ENCODE results near the gene PRIMA1. TPM values are rescaled to one million over a fixed set of nuclear protein-coding genes. Genes with fewer than 3 reads are reported as not detected.

Gene PRIMA1
- total RNA-seq, 1 experiment from 2014 or later, result not detected

DNA sequence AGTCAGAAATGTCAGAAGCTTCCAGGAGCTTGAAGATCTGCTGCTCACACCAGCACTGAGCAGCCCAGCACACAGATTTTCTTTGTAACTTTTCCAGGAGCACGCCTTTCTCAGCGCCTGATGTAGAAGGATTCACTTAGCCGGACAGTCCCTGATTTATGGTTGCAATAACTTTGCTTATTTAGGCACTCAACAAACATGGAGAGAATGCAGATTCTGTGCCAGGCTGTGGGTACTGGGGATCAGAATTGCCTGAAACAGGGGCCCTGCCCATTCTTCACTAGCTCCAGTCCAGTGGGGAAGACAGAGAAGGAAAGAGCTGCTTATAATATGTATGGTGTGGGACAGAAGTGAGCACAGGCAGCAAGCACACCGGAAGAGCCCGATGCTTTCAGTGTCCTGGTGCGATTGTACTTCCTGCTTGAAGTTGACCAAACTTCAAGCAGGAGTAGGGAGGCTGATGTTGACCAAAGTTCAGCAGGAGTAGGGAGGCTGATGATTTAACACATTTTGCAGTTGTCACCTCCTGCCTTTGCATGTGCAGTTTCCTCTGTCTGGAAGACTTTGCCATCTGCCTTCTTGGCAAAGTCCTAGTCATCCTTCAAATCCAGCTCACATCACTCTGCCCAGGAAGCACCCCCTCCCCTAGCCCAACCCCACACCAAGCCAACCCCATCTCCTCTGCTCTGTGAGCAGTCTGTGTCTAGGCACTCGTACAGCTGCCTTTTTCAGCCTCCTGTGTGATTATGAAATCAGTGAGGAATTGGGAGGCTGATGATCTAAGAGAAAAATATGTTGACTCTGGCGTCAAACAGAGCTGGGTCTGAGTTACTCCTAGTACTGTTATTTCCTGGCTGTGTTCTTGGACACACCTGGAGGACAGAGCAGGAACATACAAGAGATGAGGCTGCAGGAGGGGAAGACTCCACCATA lies 12.0 kb upstream of the PRIMA1 start:
- Histone ChIP-seq H3K9ac (ENCODE audit: low read length) (no peak overlapping the region), H3K4me3 (ENCODE audit: low read length) (no peak overlapping the region), H3K27ac (ENCODE audit: low read length) (no peak overlapping the region), H4K20me1 (ENCODE audit: insufficient read depth, low read depth, low read length) (no peaks in the 10 kb centered on the region), H3K27me3 (ENCODE audit: low read length) (no peaks in the 10 kb centered on the region), H3K4me1 (ENCODE audit: low read length) (no peaks in the 10 kb centered on the region), H3K79me2 (ENCODE audit: low read length) (no peaks in the 10 kb centered on the region), H3K36me3 (ENCODE audit: insufficient read depth, low read length) (no peaks in the 10 kb centered on the region), H3K9me3 (ENCODE audit: low read length) (no peaks in the 10 kb centered on the region), H3K9me2 (replicated peaks; ENCODE audit: insufficient read depth, low read length) (no peaks in the 10 kb centered on the region), H2AFZ (ENCODE audit: low read length) (no peak overlapping the region), H3K4me2 (ENCODE audit: low read depth, low read length, poor library complexity, severe bottlenecking) (no peak overlapping the region)
- DNase-seq, result no peak

DNA sequence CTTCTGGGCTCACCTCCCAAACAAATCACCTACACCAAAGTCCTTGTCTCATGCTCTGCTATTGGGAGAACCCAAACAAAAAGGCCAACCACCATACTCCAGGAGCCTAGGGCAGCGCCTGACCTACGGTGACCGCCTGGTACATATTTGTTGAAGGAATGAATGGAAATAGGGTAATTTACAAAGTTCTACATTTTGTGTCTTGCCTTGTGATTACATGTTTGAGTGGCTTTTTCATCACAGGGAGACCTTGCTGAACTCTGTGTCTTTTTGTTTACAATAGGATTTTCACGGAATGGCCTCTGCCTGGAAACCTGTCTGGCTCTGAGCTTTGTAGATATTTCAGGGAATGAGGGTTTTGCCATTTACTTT lies 11.3 kb upstream of the PRIMA1 start:
- no peak for DNase-seq
- Histone ChIP-seq H3K4me3 (ENCODE audit: low read length) (no peak overlapping the region), H3K36me3 (ENCODE audit: insufficient read depth, low read length) (no peaks in the 10 kb centered on the region), H3K27me3 (ENCODE audit: low read length) (no peaks in the 10 kb centered on the region), H3K9me2 (replicated peaks; ENCODE audit: insufficient read depth, low read length) (no peaks in the 10 kb centered on the region), H3K9me3 (ENCODE audit: low read length) (no peaks in the 10 kb centered on the region), H3K4me1 (ENCODE audit: low read length) (no peaks in the 10 kb centered on the region), H4K20me1 (ENCODE audit: insufficient read depth, low read depth, low read length) (no peaks in the 10 kb centered on the region), H3K9ac (ENCODE audit: low read length) (no peak overlapping the region), H2AFZ (ENCODE audit: low read length) (no peak overlapping the region), H3K27ac (ENCODE audit: low read length) (no peak overlapping the region), H3K79me2 (ENCODE audit: low read length) (no peaks in the 10 kb centered on the region), H3K4me2 (ENCODE audit: low read depth, low read length, poor library complexity, severe bottlenecking) (no peak overlapping the region)

DNA sequence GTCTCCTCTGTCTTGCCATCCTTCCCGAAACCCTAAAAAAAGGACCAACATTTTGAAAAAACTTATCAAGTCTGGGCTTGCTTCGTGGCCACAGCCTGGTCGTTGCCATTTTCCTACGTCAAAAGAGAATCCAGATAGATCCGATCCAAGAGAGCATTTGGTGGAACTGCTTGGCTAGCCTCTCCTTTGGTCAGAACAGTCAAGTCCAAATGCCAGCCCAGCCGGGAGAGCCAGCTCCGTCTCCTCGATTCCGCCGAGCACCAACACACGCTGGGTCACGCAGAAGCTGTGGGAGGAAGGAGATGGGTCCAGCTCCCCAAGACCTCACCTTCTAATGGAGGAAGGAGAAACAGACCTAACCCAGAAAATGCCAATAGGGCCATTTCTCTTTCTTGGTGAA lies 9.3 kb upstream of the PRIMA1 start:
- no peak overlapping the region for H2AFZ ChIP-seq (ENCODE audit: low read length)
- no peaks in the 10 kb centered on the region for H3K27me3 ChIP-seq (ENCODE audit: low read length)
- H3K9me2 ChIP-seq (replicated peaks; ENCODE audit: insufficient read depth, low read length), result no peaks in the 10 kb centered on the region
- no peak overlapping the region for H3K4me2 ChIP-seq (ENCODE audit: low read depth, low read length, poor library complexity, severe bottlenecking)
- H4K20me1 ChIP-seq (ENCODE audit: insufficient read depth, low read depth, low read length), result no peaks in the 10 kb centered on the region
- H3K9ac ChIP-seq (ENCODE audit: low read length), result no peak overlapping the region
- no peaks in the 10 kb centered on the region for H3K9me3 ChIP-seq (ENCODE audit: low read length)
- H3K79me2 ChIP-seq (ENCODE audit: low read length), result no peaks in the 10 kb centered on the region
- no peak overlapping the region for H3K4me3 ChIP-seq (ENCODE audit: low read length)
- no peak for DNase-seq
- H3K4me1 ChIP-seq (ENCODE audit: low read length), result no peaks in the 10 kb centered on the region
- no peaks in the 10 kb centered on the region for H3K36me3 ChIP-seq (ENCODE audit: insufficient read depth, low read length)
- no peak overlapping the region for H3K27ac ChIP-seq (ENCODE audit: low read length)

DNA sequence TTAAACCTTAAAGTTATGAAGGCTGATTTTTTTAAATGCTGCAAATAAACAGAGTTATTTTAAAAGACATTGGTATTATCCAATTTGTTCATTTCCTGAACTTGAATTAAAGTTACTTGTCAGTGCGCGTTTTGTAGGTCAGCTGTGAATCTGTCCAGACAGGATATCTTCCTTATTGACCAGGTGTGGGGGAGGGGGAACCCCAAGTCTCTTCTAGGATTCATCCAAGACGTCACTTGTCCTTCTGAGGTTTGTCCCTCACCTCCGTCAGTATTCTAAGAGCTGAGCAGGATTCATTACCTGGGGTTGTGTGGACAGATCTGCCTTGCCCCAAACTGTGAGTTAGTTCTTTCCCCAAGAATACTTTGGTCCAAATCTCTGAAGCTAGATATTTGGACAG lies 8.8 kb upstream of the PRIMA1 start:
- no peak overlapping the region for H3K4me3 ChIP-seq (ENCODE audit: low read length)
- H3K27me3 ChIP-seq (ENCODE audit: low read length), result no peaks in the 10 kb centered on the region
- no peaks in the 10 kb centered on the region for H3K4me1 ChIP-seq (ENCODE audit: low read length)
- H3K79me2 ChIP-seq (ENCODE audit: low read length), result no peaks in the 10 kb centered on the region
- no peaks in the 10 kb centered on the region for H4K20me1 ChIP-seq (ENCODE audit: insufficient read depth, low read depth, low read length)
- no peak for DNase-seq
- no peak overlapping the region for H3K9ac ChIP-seq (ENCODE audit: low read length)
- H2AFZ ChIP-seq (ENCODE audit: low read length), result no peak overlapping the region
- H3K4me2 ChIP-seq (ENCODE audit: low read depth, low read length, poor library complexity, severe bottlenecking), result no peak overlapping the region
- H3K27ac ChIP-seq (ENCODE audit: low read length), result no peak overlapping the region
- H3K36me3 ChIP-seq (ENCODE audit: insufficient read depth, low read length), result no peaks in the 10 kb centered on the region
- no peaks in the 10 kb centered on the region for H3K9me3 ChIP-seq (ENCODE audit: low read length)
- H3K9me2 ChIP-seq (replicated peaks; ENCODE audit: insufficient read depth, low read length), result no peaks in the 10 kb centered on the region

DNA sequence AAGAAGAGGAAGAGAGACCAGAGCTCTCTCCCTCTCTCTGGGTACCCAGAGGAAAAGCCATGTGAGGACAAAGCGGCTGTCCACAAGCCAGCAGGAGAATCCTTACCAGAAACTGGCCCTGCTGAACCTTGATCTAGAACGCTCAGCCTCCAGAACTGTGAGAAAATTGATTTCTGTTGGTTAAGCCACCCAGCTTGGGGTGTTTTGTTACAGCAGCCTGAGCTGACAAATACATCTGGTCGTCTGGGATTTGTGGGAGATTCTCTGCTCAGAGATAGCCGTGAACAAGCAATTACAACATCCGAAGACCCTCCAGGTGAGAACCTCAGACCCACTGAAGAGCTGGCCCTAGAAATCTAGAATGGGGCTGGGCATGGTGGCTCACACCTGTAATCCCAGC lies 6.5 kb upstream of the PRIMA1 start:
- Histone ChIP-seq H3K36me3 (ENCODE audit: insufficient read depth, low read length) (no peaks in the 10 kb centered on the region), H3K27ac (ENCODE audit: low read length) (no peak overlapping the region), H3K9me2 (replicated peaks; ENCODE audit: insufficient read depth, low read length) (no peaks in the 10 kb centered on the region), H3K4me3 (ENCODE audit: low read length) (no peak overlapping the region), H3K9ac (ENCODE audit: low read length) (no peak overlapping the region), H4K20me1 (ENCODE audit: insufficient read depth, low read depth, low read length) (no peaks in the 10 kb centered on the region), H3K4me2 (ENCODE audit: low read depth, low read length, poor library complexity, severe bottlenecking) (no peak overlapping the region), H3K9me3 (ENCODE audit: low read length) (no peaks in the 10 kb centered on the region), H3K4me1 (ENCODE audit: low read length) (no peaks in the 10 kb centered on the region), H2AFZ (ENCODE audit: low read length) (no peak overlapping the region), H3K79me2 (ENCODE audit: low read length) (no peaks in the 10 kb centered on the region), H3K27me3 (ENCODE audit: low read length) (no peaks in the 10 kb centered on the region)
- no peak for DNase-seq

DNA sequence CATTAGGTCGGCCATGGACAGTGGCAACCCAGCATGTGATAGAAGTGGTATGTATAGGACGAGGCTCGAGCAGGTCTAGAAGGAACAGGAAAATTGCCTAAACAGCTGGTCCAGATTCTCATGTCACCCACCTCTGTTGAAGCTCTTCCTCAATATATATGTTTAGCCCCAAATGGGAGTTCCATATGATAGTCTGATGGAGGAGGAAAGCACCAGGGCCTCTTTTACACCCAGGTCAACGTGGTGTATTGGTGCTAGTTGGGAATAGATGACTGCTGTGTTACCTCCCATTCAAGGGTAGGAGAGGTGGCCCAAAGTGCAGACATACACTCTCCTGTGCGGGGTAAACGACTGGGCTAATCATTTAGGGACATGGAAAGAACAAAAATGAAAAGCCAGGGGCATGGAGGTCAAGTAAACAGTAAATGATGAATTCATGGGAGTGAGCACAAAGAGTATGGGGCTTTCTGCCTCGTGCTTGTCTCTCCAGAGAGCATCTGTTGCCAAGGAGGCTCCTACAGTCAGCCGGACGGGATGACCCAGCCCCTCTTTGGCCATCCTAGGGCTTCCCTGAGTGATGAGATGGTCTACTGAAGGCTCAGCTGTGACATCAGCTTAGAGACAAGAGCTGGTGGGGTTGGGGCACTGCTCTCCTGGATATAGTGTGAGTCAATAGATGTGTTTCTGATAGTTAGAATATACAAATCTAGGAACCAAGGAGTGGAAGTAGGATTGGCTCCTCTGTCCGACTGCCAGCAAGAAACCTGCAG lies 5.5 kb upstream of the PRIMA1 start:
- H3K36me3 ChIP-seq (ENCODE audit: insufficient read depth, low read length), result no peaks in the 10 kb centered on the region
- H3K79me2 ChIP-seq (ENCODE audit: low read length), result no peaks in the 10 kb centered on the region
- H2AFZ ChIP-seq (ENCODE audit: low read length), result no peak overlapping the region
- H3K27ac ChIP-seq (ENCODE audit: low read length), result no peak overlapping the region
- no peaks in the 10 kb centered on the region for H4K20me1 ChIP-seq (ENCODE audit: insufficient read depth, low read depth, low read length)
- no peaks in the 10 kb centered on the region for H3K9me3 ChIP-seq (ENCODE audit: low read length)
- no peak for DNase-seq
- no peak overlapping the region for H3K4me3 ChIP-seq (ENCODE audit: low read length)
- H3K9ac ChIP-seq (ENCODE audit: low read length), result no peak overlapping the region
- no peaks in the 10 kb centered on the region for H3K9me2 ChIP-seq (replicated peaks; ENCODE audit: insufficient read depth, low read length)
- no peaks in the 10 kb centered on the region for H3K27me3 ChIP-seq (ENCODE audit: low read length)
- H3K4me2 ChIP-seq (ENCODE audit: low read depth, low read length, poor library complexity, severe bottlenecking), result no peak overlapping the region
- no peaks in the 10 kb centered on the region for H3K4me1 ChIP-seq (ENCODE audit: low read length)

DNA sequence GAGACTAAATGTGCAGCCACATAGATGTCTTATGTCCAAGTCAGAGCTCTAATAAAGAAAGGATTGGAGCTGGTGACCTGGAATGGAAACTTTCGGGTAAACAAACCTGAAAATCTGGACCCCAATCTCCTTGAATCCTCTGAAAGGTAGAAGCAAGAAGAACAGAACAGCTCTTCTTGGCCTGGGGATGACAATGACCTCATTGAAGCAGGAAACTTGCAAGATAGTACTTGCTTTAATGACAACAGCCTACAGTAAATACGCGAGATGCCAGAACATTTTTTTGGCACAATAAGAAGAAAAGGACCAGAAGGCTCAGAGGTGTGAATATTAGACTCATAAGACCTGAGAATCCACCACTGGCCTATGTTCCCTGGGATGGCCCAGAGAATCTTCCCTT lies 4.1 kb upstream of the PRIMA1 start:
- no peak overlapping the region for H3K4me2 ChIP-seq (ENCODE audit: low read depth, low read length, poor library complexity, severe bottlenecking)
- H3K9me3 ChIP-seq (ENCODE audit: low read length), result no peaks in the 10 kb centered on the region
- no peak overlapping the region for H2AFZ ChIP-seq (ENCODE audit: low read length)
- no peaks in the 10 kb centered on the region for H4K20me1 ChIP-seq (ENCODE audit: insufficient read depth, low read depth, low read length)
- H3K36me3 ChIP-seq (ENCODE audit: insufficient read depth, low read length), result no peaks in the 10 kb centered on the region
- H3K27me3 ChIP-seq (ENCODE audit: low read length), result no peaks in the 10 kb centered on the region
- no peaks in the 10 kb centered on the region for H3K9me2 ChIP-seq (replicated peaks; ENCODE audit: insufficient read depth, low read length)
- no peak overlapping the region for H3K27ac ChIP-seq (ENCODE audit: low read length)
- no peak for DNase-seq
- H3K4me1 ChIP-seq (ENCODE audit: low read length), result no peaks in the 10 kb centered on the region
- H3K4me3 ChIP-seq (ENCODE audit: low read length), result no peak overlapping the region
- H3K9ac ChIP-seq (ENCODE audit: low read length), result no peak overlapping the region
- H3K79me2 ChIP-seq (ENCODE audit: low read length), result no peaks in the 10 kb centered on the region

DNA sequence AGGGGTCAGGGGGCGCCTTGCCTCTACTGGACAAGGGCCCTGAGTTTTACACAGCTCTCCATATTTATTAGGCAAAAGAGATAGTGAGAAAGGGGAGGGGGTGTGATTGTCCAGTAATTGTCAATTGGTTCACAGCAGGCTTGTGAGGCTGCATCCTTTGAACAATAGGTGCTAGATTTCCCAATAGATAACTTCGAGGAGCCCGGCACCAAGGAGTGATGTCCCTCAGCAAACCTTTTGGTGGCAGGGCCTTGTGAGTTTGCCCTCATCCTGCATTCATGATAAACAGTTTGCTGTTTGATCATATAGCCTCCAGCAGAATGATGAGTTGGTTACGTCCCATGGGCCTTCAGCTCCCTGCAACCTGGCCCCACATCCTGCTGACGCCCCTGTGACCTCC lies 2.7 kb upstream of the PRIMA1 start:
- H3K79me2 ChIP-seq (ENCODE audit: low read length), result no peaks in the 10 kb centered on the region
- H3K4me3 ChIP-seq (ENCODE audit: low read length), result no peak overlapping the region
- no peaks in the 10 kb centered on the region for H3K4me1 ChIP-seq (ENCODE audit: low read length)
- no peaks in the 10 kb centered on the region for H4K20me1 ChIP-seq (ENCODE audit: insufficient read depth, low read depth, low read length)
- H3K27ac ChIP-seq (ENCODE audit: low read length), result no peak overlapping the region
- H3K36me3 ChIP-seq (ENCODE audit: insufficient read depth, low read length), result no peaks in the 10 kb centered on the region
- no peak overlapping the region for H2AFZ ChIP-seq (ENCODE audit: low read length)
- DNase-seq, result no peak
- no peaks in the 10 kb centered on the region for H3K9me3 ChIP-seq (ENCODE audit: low read length)
- H3K9ac ChIP-seq (ENCODE audit: low read length), result no peak overlapping the region
- H3K9me2 ChIP-seq (replicated peaks; ENCODE audit: insufficient read depth, low read length), result no peaks in the 10 kb centered on the region
- H3K27me3 ChIP-seq (ENCODE audit: low read length), result no peaks in the 10 kb centered on the region
- no peak overlapping the region for H3K4me2 ChIP-seq (ENCODE audit: low read depth, low read length, poor library complexity, severe bottlenecking)
